Middle frontal gyrus (tissue), 1 donor: ENCODE results near the gene TOR1AIP2.

Experiments used
- DNase-seq: peaks from one replicate; pipeline ENCODE4 v3.0.0-alpha.2; 2015; ENCODE audit warnings: low spot score; ENCODE audit errors: extremely low spot score

TOR1AIP2 gene

DNA sequence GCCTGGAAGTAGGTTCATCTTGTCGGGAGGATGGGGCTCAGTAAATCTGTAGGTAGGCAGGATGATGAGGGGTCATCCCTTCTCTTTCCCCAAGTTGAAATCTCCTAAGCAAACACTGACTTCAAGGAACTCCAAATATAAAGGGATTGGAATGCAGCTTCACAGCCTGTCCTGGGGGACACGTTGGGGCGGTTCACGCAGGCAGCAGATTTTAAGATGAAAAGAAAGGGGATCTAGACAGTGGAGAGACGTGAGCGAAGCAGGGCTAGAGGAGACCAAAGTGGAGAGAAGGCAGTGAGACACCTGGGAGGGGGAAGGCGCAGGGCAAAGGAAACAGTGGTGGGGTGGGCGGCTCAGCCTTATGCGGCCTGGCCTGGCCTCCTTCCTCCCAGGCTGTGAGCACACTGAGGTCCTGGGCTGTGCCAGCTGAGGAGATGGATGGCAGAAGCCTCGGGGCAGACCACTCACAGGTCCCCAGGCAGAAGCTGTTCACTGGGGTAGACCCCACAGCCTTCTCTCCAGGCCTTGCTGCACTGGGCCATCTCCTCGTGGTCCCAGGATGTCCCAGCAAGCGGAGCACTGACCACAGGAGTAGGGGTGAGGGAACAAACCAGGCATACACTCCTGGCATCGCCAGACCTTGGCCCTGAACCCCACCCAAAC is 51.7 kb downstream of the TOR1AIP2 start:
- DNase-seq: no peak

DNA sequence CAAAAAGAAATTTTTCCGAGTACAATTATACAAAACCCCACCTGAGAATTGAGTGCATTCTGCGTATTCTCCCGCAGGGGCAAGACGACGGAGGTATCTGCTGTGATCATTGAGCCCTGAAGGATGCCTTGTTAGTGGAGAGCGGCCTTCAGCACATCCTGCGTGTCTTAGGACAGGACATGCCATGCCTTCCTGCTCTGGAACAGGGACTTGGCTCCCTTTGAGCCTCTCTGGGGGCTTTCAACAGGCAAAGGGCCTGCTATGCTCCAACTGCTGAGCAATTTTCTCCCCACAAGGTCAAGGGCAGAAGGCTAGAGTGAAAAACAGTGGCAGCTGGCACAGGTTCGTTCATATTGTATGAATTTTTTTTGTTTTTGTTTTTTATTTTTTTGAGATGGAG is 52.4 kb downstream of the TOR1AIP2 start:
- no peak for DNase-seq

DNA sequence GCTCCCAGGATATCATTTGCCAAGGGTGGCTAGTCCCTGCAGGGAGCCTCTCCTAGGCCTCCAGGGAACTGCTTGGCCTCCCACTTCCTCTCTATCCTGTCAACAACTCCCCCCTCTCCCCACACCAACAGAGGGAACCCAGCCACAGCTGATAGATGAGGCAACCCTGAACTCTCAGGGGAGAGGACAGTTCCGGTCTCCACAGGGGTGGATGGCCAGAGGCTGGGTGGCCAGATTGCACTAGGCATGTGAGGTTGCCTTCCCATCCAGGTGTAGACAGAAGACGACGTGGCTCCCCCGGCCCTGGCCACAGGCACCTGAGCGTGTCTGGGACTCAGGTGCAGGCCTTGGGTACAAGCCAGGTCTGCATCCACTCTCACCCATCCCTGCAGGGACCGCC is 53.3 kb downstream of the TOR1AIP2 start:
- DNase-seq: no peak

DNA sequence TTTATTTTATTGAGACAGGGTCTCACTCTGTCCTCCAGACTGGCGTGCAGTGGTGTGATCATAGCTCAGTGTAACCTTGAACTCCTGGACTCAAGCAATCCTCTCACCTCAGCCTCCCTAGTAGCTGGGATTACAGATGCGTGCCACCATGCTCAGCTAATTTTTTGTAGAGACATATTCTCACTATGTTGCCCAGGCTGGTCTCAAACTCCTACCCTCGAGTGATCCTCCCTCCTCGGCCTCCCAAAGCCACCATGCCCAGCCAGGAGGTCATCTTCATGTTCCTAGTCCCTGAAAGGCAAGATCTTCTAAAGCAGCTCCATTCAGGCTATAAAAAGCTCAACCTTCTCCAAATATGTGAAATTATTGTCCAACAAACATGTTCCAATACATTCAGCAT is 53.9 kb downstream of the TOR1AIP2 start:
- no peak for DNase-seq

DNA sequence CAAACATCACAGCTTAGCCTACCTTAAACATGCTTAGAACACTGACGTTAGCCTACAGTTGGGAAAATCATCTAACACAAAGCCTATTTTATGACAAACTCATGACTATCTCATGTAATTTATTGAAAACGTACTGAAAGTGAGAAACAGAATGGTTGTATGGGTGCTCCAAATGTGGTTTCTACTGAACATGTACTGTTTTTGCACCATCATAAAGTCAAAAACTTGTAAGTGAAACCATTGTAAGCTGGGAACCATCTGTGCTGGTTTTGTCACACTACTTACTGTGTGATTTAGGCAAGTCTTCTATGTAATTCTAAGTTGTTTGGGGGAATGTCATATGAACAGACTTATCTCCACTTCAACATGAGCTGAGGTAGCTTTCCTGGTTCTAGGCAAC is 55.5 kb downstream of the TOR1AIP2 start:
- no peak for DNase-seq

DNA sequence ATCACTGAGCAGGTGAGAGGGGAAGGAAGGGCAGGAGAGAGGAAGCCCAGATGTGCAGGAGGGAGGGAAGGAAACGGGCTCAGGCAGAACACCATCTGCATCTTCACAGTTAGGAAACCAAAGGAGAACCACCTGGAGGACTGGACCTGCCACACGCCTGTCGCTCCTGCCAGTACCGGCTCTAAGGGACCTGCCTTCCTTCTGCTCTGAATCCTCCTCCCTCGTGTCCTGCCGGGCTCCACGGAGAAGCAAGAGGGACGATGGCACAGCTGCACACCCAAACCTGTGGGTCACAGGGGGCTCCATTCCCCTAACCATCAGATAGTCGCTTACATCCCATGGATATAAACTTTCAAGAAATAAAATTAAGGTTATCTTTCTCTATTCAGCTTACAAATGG is 56.1 kb downstream of the TOR1AIP2 start:
- DNase-seq: no peak

DNA sequence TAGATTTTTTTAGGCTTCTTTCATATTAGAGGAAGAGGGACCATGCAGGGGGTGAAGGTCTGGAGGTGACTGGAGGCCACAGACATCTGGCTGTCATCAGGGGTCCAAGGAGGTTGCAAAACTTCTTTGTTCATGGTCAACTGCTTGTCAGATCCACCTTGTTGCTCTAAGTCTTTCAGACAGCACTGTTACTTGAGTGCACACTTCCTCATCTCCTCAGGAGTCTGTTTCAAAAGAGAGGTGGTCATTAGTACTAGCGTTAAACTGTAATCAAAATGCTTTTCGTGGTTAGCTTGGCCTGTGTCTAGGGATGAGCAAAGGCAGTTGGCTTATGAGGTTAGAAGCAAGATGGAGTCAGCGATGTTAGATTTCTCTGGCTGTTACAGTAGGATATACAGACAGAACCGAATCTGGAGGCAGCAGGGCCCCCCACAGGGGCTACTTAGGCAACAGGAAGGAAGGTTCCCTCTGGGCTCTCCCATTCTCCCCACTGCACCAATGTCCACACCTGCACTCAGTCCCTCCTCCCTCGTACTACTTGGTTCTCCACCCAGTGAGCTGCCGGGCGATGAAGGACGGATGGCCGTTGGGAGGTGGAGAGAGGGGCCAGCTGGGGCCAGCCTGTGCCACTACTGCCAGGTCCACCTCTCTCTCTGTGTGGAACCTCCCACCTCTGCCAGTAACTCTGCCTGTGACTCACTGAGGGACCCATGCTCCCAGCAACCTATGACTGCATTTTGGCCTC is 57.2 kb downstream of the TOR1AIP2 start:
- DNase-seq: no peak

DNA sequence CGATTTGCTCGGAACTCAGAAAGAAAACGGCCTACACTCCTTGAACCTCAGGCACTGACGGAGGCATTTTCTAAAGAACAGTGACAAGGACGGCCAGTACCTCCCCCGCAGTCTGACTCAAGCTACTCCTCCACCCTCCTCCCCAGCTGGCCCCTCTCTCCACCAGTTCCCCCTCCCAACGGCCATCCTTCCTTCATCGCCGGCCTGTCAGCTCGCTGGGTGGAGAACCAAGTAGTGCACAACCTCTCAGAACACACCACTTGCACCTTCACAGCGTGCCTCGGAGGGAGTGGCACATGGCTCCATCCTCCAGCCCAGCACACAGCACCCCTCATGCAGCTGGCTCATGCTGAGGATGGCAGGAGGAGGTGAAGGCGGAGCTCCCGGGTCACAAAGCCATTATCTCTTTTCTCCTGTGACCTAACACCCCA is 58.8 kb downstream of the TOR1AIP2 start:
- DNase-seq: no peak

DNA sequence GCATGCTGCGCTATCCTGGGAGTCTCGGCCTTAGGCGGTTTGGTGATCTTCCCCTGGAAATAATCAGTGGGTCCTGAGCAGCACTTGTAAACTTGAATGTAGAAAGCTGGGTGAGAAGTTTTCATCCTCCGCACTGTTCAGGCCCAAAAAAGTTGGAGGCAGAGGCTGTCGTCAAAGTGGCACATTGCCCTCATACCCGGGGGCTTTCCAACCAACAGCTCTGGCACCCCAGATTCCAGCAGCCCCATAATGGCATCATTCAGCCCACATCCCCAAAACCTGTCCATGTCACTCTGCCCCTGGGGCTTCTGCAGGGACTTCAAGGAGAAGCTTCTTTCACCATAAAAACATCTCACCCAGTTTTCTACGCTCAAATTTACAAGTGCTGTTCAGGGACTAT is 59.3 kb downstream of the TOR1AIP2 start:
- DNase-seq: no peak

DNA sequence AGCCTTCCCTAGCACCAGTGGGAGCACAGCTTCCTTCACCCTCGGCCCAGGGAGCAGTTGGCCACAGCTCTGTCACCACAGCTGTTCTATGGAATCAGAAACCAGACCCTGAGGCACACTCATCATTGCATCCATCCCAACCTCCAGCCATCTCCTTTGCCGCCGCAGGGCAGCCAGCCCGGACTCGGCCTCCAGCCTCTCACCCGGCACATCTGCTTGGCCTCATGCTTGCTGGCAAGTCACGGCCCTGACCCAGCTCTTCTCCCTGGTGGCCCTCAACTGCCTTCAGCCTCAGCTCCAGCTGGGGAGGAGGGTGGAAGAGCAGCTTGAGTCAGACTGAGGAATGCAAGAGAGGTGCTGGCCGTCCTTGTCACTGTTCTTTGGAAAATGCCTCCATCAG is 59.8 kb downstream of the TOR1AIP2 start:
- DNase-seq: no peak

DNA sequence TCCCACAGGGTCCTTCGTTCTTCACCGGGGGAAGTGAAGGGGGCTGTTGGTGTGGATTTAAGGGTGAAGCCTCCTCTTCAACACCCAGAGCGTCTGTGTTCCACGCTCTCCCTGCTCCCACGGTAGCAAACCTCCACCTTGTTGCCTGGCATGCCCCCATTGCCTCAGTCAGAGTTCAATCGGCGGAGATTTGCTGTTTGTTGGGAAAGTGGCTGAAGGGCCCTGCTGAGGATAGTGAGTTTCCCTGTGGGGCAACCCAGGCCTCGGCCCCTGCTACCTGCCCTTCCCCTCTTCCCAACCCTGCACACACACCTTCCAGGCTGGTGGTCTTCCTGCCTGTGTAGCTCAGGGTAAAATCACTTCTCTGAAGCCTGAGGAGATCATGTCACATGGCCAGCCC is 60.5 kb downstream of the TOR1AIP2 start:
- DNase-seq: no peak

DNA sequence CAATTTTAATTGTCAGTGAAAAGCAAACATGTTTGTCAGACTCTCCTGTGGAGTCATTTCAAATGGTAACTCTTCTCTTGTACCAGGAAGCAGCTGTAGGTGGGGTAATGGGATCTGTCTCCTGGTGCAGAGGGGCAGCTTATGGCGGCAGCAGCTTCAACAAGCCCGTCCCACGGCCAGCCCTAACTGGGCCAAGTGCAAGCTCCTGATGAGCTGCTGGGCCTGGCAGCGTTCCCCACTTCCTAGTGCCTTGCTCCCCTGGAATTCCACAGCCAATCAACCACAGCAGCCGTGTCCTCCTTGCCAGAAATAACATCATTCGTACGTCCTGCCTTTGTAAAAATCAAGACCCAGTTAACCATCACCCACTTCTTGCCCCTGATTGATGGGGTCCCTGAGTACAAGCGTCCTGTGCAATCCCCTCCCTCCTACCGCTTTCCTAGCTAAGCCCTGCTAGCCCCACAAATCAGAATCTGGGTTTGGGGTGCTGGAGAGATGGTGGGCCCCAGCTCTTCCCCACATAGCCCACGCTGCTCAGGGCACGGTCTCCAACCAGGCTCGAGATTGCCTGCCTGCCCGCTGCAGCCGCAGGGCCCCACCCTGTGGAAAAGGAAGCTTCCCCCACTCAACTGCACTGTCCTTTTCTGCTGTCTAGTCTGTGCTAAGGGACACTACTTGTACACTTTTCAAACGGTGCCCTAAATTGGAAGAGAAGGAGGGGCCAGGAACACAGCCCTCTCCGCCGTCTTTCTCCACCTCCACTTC is 61.2 kb downstream of the TOR1AIP2 start:
- DNase-seq: no peak

DNA sequence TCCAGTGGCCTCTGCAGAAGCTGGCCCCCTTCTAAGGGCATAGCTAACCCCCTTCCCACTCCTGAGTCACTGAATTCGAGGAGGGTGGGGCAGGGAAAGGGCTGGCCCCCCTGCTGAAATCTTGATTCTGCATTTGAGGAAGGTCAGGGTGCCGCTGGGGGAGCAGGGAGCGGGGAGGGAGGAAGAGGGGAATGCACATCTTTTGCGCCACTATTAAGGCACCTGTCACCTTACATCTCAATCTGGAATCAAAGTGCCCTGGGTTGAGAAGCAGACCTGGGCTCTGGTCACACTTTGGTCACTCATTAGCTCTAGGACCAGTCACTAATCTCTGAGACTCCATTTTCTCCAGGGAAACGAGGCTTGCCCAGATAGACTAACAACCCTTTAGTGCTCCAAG is 62.0 kb downstream of the TOR1AIP2 start:
- no peak for DNase-seq

DNA sequence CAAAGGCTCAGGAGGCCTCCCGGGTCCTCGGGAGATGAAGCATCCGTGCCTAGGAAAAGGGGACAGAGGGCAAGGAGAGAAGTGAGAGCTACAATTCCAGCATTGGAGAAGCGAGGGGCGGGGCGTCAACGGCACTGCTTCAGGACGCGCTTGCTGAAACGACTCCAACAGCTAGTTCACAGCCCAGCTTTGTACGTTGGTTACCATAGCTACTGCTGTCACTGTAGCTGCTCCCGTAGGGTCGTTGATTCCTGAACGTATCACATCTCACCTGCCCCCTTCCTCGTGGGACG is 63.1 kb downstream of the TOR1AIP2 start:
- DNase-seq: peak; percentile 5

DNA sequence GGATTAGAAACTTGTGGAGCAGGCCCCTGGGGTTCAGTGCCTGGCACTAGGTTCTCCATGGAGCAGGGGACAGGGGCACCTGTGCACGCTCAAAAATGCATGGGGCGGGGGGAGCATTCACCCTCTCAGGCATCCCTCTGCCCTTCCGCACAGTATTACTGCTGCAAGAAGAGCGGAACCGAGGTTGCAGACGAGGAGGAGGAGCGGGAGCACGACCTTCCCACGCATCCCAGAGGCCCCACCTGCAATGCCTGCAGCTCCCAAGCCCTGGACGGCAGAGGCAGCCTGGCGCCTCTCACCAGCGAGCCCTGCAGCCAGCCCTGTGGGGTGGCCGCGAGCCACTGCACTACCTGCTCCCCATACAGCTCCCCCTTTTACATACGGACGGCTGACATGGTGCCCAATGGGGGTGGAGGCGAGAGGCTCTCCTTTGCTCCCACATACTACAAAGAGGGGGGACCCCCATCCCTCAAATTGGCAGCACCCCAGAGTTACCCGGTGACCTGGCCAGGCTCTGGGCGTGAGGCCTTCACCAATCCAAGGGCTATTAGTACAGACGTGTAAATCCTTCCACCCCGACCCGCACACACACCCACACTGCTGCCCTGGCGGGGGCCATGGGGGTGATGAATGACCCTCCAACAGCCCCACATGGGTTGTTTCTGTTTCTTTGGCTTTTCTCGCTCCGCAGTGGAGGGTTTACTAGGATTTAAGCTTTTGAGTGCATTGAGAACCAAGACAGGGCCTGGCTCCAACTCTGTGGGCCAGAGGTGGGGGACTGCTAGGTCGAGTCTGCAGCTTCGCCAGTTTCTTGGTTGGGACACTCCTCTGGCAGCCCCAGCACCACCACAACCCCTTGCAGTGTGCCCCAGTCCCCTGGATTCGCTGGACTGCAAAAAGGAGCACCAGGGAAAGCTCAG is 63.7 kb downstream of the TOR1AIP2 start:
- no peak for DNase-seq

DNA sequence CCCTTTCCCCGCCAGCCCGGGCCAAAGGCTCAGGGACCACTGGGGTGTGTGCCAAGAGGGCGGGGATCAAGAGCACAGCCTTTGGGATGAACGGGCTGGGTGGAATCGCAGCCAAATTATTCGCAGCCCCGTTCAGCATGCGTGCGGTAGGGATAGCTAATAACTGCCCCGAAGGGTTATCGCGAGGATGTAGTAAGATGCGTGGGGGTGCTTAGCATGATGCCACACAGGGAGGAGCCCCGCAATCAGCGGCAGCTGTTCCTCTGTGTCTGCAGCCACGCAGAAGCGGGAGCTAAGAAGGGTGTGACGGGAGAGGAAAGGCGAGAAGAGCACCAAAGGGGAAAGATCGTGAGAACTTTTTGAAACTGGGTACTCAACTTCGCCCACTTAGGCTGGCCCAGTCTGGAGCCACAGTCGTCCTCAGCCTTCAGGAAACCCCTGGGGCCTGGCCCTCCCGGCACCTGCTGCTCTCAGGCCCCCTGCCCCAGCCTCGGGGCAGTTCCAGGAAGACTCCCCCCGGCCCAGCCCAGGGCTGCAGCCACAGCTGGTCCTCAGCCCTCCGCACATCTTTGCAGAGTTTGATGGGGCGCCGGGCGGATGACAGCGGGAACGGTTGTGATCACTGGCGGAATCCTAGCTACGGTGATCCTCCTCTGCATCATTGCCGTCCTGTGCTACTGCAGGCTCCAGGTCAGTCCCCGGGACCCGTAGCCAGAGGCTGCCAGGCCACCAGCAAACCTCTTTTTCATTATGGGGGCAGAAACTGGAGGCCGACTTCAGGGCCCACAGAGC is 64.9 kb downstream of the TOR1AIP2 start:
- no peak for DNase-seq

DNA sequence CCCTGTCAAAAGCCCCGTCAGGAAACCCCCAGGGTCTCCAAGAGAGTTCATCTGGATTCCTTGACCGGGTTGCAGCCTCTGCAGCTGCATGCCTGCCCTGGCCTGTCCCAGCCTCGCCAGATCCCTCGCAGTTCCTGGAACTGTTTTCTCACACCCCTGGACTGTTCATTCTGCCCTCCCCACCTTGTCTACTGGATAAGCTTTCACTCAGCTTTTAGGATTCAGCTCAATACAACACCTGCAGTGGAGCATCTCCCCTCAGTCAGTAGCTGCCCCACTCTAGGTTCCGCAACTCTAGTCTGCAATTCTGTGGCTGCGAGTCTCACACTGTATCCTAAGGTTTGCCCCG is 67.3 kb downstream of the TOR1AIP2 start:
- no peak for DNase-seq

DNA sequence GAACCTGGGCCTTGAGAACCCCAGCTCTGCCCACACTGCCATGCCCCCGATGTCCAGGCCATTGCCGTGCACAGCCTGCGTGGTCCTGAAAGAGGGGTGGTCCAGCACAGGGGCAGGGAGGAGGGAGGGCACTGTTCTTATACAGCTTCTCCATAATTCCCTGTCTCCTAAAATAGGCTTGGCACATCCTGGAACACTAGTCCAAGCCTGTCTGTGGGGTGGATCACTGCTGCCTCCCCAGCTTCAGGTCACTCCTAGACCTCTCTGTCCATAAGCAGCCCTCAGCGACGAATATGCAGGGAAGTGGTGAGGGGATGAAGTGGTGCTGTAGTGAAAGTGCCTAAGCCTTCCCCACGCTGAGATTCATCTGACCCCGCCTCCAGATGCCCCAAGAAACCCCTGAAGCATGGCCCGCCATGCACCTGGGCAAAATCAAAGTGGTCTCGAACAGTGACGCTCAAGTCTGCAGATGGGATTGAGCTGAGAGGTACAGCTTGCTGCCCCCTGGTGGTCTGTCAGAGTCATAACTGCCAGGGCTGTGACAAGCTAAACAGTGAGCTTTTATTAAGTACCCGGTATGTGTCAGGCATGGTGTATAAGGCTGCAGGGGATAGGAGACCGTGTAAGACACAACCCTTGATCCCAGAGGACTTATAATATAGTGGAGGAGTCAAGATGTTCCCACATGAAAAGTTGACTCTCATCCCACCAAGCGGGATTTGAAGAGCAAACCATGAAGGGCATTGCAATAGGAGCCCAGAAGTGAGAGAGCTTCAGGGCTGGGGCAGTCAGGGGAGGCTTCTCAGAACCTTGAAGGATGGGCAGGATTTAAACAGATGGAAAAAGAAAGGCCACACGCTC is 67.9 kb downstream of the TOR1AIP2 start:
- DNase-seq: peak; percentile 36

DNA sequence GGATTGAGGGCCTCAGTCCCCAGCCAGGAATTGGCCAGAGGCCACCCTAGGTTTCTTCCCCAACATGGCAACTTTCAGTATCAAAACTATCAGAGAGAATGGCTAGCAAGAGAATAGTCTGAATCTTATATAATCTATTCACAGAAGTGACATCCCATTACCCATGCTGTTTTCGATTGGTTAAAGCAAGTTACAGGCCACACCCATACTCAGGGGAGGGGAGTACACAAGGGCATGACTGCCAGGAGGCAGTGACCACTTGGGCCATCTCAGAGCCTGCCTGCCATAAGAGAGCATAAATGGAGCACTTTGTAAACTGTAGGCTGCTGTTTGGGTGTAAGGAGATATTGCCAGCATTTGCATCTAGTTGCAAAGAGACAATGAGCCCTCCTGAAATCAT is 69.1 kb downstream of the TOR1AIP2 start:
- no peak for DNase-seq
